Panc1 (cell line): ENCODE data around the gene HPS6.

Experiments
- POLR2AphosphoS5 ChIP-seq: IDR thresholded peaks from 2 replicates; pipeline ENCODE4 v1.6.1; 2012; ENCODE audit warnings: mild to moderate bottlenecking, low read depth, low read length, moderate library complexity
- TCF7L2 ChIP-seq: IDR thresholded peaks from 2 replicates; pipeline ENCODE4 v1.6.1; 2011; ENCODE audit warnings: mild to moderate bottlenecking, low read depth, low read length, inconsistent platforms
- TF ChIP-seq, protein P1 (sequence below), 2 experiments: IDR thresholded peaks; 2 replicates each; pipeline ENCODE4 v1.6.1; 2011 to 2012; ENCODE audit warnings: low read depth in 2 of 2, control low read depth in 1 of 2, low read length in 1 of 2, mild to moderate bottlenecking in 1 of 2, moderate library complexity in 1 of 2; ENCODE audit not compliant: insufficient read depth in 1 of 2
- TF ChIP-seq, protein P2 (sequence below): fragments of 450-650 bp; IDR thresholded peaks from 2 replicates; pipeline ENCODE4 v1.5.1; 2017; ENCODE audit warnings: mild to moderate bottlenecking

DNA sequence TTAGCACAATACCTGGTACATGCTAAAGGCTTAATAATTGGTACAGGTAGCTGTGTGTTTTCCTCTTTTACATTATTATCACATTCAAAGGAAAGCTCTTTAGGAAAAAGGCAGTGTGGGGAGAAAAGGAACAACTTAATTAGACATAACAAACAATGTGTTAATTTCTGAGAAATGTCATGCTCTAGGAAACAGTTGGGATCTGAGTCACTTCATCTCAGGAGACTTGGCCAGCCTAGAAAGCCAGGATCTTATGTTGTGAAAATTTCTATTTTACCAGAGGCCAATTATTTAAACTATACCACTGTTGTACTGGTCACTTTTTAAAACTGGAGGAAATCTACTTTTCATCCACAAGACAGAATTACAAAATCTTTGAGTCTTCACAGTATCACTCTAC is 48.7 kb upstream of the HPS6 start:
- TF ChIP-seq, protein P1, sequence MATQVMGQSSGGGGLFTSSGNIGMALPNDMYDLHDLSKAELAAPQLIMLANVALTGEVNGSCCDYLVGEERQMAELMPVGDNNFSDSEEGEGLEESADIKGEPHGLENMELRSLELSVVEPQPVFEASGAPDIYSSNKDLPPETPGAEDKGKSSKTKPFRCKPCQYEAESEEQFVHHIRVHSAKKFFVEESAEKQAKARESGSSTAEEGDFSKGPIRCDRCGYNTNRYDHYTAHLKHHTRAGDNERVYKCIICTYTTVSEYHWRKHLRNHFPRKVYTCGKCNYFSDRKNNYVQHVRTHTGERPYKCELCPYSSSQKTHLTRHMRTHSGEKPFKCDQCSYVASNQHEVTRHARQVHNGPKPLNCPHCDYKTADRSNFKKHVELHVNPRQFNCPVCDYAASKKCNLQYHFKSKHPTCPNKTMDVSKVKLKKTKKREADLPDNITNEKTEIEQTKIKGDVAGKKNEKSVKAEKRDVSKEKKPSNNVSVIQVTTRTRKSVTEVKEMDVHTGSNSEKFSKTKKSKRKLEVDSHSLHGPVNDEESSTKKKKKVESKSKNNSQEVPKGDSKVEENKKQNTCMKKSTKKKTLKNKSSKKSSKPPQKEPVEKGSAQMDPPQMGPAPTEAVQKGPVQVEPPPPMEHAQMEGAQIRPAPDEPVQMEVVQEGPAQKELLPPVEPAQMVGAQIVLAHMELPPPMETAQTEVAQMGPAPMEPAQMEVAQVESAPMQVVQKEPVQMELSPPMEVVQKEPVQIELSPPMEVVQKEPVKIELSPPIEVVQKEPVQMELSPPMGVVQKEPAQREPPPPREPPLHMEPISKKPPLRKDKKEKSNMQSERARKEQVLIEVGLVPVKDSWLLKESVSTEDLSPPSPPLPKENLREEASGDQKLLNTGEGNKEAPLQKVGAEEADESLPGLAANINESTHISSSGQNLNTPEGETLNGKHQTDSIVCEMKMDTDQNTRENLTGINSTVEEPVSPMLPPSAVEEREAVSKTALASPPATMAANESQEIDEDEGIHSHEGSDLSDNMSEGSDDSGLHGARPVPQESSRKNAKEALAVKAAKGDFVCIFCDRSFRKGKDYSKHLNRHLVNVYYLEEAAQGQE (IDR thresholded peaks at IDR 0.05; ENCODE audit: insufficient read depth in 1 of 2, low read depth in 2 of 2, low read length in 1 of 2): no peak
- TF ChIP-seq, protein P2, sequence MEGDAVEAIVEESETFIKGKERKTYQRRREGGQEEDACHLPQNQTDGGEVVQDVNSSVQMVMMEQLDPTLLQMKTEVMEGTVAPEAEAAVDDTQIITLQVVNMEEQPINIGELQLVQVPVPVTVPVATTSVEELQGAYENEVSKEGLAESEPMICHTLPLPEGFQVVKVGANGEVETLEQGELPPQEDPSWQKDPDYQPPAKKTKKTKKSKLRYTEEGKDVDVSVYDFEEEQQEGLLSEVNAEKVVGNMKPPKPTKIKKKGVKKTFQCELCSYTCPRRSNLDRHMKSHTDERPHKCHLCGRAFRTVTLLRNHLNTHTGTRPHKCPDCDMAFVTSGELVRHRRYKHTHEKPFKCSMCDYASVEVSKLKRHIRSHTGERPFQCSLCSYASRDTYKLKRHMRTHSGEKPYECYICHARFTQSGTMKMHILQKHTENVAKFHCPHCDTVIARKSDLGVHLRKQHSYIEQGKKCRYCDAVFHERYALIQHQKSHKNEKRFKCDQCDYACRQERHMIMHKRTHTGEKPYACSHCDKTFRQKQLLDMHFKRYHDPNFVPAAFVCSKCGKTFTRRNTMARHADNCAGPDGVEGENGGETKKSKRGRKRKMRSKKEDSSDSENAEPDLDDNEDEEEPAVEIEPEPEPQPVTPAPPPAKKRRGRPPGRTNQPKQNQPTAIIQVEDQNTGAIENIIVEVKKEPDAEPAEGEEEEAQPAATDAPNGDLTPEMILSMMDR: no peak
- TF ChIP-seq POLR2AphosphoS5 (no peak), TCF7L2 (no peak)
